ENCODE measurements around the gene ERF.
A peak's percentile ranks its signal among the peaks of the same experiment; 100 is the strongest.

Gene ERF

DNA sequence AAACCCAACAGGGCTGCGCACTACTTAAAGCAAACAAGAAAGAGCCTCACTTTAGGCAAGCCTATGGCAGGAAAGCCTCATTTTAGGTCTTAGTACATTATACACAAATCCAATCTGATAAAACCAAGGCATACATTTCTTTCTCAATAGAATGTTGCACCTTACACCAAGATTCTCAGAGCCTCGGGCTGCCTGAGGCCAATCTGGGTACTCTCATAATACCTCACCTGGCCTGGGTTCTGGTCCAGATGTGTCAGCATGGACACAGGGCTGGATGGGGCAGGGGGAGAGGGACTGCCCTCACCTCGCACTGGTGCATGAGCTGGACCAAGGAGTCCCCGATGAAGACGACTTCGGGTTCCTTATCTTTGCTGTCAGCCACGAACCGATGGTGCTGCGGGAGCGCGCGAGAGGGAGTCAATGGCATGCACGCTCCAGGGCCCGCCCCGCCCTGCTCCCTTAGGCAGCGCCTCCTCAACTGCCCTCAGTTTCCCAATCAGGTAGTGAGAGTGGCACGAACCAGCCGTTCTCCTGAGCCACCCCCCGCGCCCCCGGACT, 46.8 kb upstream of the ERF start, which contains the start of gene PRR19:
Gene PRR19 (plus strand): TSS at position 487 of the 558 bp plus-strand sequence. CDS start 7,453 bp downstream, outside the sequence.
- TF ChIP-seq CTCF (IDR thresholded peaks at IDR 0.05; ENCODE audit: low read length) (no peak), EZH2 (IDR thresholded peaks at IDR 0.05; ENCODE audit: borderline replicate concordance, low read length) (no peak)
- no peaks in the 10 kb centered on the region for H3K27me3 ChIP-seq (ENCODE audit: insufficient read depth, low read length)

DNA sequence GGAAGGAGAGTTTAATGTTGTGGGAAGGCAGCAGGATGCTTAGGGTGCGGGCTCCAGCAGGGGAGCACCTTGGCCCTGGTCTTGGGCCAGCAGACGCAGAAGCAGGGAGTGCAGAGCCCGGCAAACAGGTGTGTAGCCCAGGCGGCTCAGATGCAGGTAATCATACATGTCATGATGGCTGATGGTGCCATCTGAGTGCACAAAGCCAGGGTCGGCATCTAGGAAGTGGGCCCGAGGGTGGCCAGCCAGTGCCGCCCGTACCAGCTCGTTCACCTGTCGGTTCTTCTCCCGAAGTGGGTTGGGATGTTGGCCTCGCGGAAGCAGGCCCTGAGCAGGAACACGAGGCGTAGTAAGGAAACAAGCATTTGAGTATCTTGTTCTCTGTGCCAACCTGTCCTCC, 42.1 kb upstream of the ERF start:
- no peaks in the 10 kb centered on the region for H4K20me1 ChIP-seq (ENCODE audit: insufficient read depth, low read length)
- no peak for TF ChIP-seq EZH2 (IDR thresholded peaks at IDR 0.05; ENCODE audit: borderline replicate concordance, low read length)
- no peak for TF ChIP-seq CTCF (IDR thresholded peaks at IDR 0.05; ENCODE audit: low read length)

More for the DNA sequence above, 46.8 kb upstream of the ERF start, which contains the start of gene PRR19:
- Histone ChIP-seq H3K9me3 (ENCODE audit: low read length) (no peaks in the 10 kb centered on the region), H3F3A (ENCODE audit: insufficient read depth, low read length) (no peaks in the 10 kb centered on the region), H3K4me1 (ENCODE audit: insufficient read depth, low read length, severe bottlenecking) (peaks cover 15% of the 10 kb centered on the region), H3K79me2 (ENCODE audit: insufficient read depth, low read length) (no peaks in the 10 kb centered on the region), H2AFZ (ENCODE audit: low read length) (0 out of 2 replicates have a peak within 1 kb of the TSS, but pooled peaks have one; percentile 39), H3K9ac (ENCODE audit: low read length) (peak within 1 kb of the TSS; percentile 93), H4K20me1 (ENCODE audit: insufficient read depth, low read length) (no peaks in the 10 kb centered on the region), H3K4me2 (ENCODE audit: low read length) (peak within 1 kb of the TSS; percentile 92), H3K27ac (ENCODE audit: low read depth, low read length, poor library complexity, severe bottlenecking) (peak within 1 kb of the TSS; percentile 55), H3K4me3 (ENCODE audit: low read depth, low read length, poor library complexity, severe bottlenecking) (peak within 1 kb of the TSS; percentile 91), H3K36me3 (ENCODE audit: insufficient read depth, low read length) (peaks cover 10% of the 10 kb centered on the region), H3K9me2 (ENCODE audit: low read depth, low read length) (no peaks in the 10 kb centered on the region)

GRCh38 chr19:42295831-42296525, 41.0 kb upstream of the ERF start:
- Histone ChIP-seq H3K27ac (ENCODE audit: low read depth, low read length, poor library complexity, severe bottlenecking) (peak overlapping the region; percentile 21), H2AFZ (ENCODE audit: low read length) (no peak overlapping the region), H3F3A (ENCODE audit: insufficient read depth, low read length) (no peaks in the 10 kb centered on the region), H3K4me1 (ENCODE audit: insufficient read depth, low read length, severe bottlenecking) (no peaks in the 10 kb centered on the region), H3K36me3 (ENCODE audit: insufficient read depth, low read length) (peaks cover 60% of the 10 kb centered on the region), H3K9ac (ENCODE audit: low read length) (no peak overlapping the region), H3K4me3 (ENCODE audit: low read depth, low read length, poor library complexity, severe bottlenecking) (no peak overlapping the region), H3K9me2 (ENCODE audit: low read depth, low read length) (no peaks in the 10 kb centered on the region), H3K4me2 (ENCODE audit: low read length) (no peak overlapping the region), H3K9me3 (ENCODE audit: low read length) (no peaks in the 10 kb centered on the region), H3K79me2 (ENCODE audit: insufficient read depth, low read length) (no peaks in the 10 kb centered on the region), H3K27me3 (ENCODE audit: insufficient read depth, low read length) (no peaks in the 10 kb centered on the region), H4K20me1 (ENCODE audit: insufficient read depth, low read length) (no peaks in the 10 kb centered on the region)
- TF ChIP-seq CTCF (IDR thresholded peaks at IDR 0.05; ENCODE audit: low read length): peak; percentile 97
- TF ChIP-seq EZH2 (IDR thresholded peaks at IDR 0.05; ENCODE audit: borderline replicate concordance, low read length): no peak

More for the DNA sequence above, 42.1 kb upstream of the ERF start:
- Histone ChIP-seq H3K4me2 (ENCODE audit: low read length) (no peak overlapping the region), H3K9ac (ENCODE audit: low read length) (no peak overlapping the region), H3K36me3 (ENCODE audit: insufficient read depth, low read length) (peaks cover 50% of the 10 kb centered on the region), H3K4me1 (ENCODE audit: insufficient read depth, low read length, severe bottlenecking) (peaks cover 8% of the 10 kb centered on the region), H3K9me2 (ENCODE audit: low read depth, low read length) (no peaks in the 10 kb centered on the region), H3K79me2 (ENCODE audit: insufficient read depth, low read length) (no peaks in the 10 kb centered on the region), H3K9me3 (ENCODE audit: low read length) (no peaks in the 10 kb centered on the region), H3K27me3 (ENCODE audit: insufficient read depth, low read length) (no peaks in the 10 kb centered on the region), H2AFZ (ENCODE audit: low read length) (no peak overlapping the region), H3K4me3 (ENCODE audit: low read depth, low read length, poor library complexity, severe bottlenecking) (no peak overlapping the region), H3K27ac (ENCODE audit: low read depth, low read length, poor library complexity, severe bottlenecking) (no peak overlapping the region), H3F3A (ENCODE audit: insufficient read depth, low read length) (no peaks in the 10 kb centered on the region)
